Gastroesophageal sphincter (tissue), 4 donors: ENCODE measurements around the gene RHD. TPM values are rescaled to one million over a fixed set of nuclear protein-coding genes. Genes with fewer than 3 reads are reported as not detected.
A peak's percentile ranks its signal among the peaks of the same experiment; 100 is the strongest.

Source experiments
- ATAC-seq: fragments of 150-250 bp; one replicate; pipeline ENCODE4 v1.9.1; 2016; ENCODE audit warnings: mild to moderate bottlenecking, moderate library complexity
- H3K27ac ChIP-seq, 4 donors: fragments of 200-600 bp; sonication (generic) in 3 of 4; 1 replicate in 3 of 4; 2 replicates in 1 of 4; pipeline ENCODE4 v1.5.1; 2016 to 2019
- H3K27me3 ChIP-seq: fragments of 200-600 bp; sonication (generic); one replicate; pipeline ENCODE4 v1.5.1; 2019
- H3K36me3 ChIP-seq, 2 donors: fragments of 200-600 bp; sonication (generic); one replicate each; pipeline ENCODE4 v1.5.1; 2019; ENCODE audit warnings: control low read depth in 1 of 2
- H3K4me1 ChIP-seq, 3 donors: fragments of 200-600 bp; sonication (generic); 1 replicate in 2 of 3; 2 replicates in 1 of 3; pipeline ENCODE4 v1.5.1; 2016 to 2019; ENCODE audit warnings: control low read depth in 2 of 3
- H3K4me3 ChIP-seq, 2 donors: fragments of 200-600 bp; sonication (generic); one replicate each; pipeline ENCODE4 v1.5.1; 2019; ENCODE audit warnings: mild to moderate bottlenecking in 1 of 2, moderate library complexity in 1 of 2
- H3K9me3 ChIP-seq, 3 donors: fragments of 200-600 bp; sonication (generic); one replicate each; pipeline ENCODE4 v1.5.1; 2017 to 2019; ENCODE audit warnings: control low read depth in 2 of 3
- CTCF ChIP-seq, 4 experiments: fragments of 200-600 bp in 2 of 4; fragments of 450-650 bp in 2 of 4; sonication (generic) in 1 of 4; IDR thresholded peaks; one replicate each; pipeline ENCODE4 v1.5.1; 2017 to 2019; ENCODE audit warnings: antibody characterized with exemption in 4 of 4, mild to moderate bottlenecking in 2 of 4, moderate library complexity in 2 of 4
- EP300 ChIP-seq: sonication (generic); formaldehyde crosslinking; IDR thresholded peaks from one replicate; pipeline ENCODE4 v1.6.1; 2017; ENCODE audit warnings: antibody characterized with exemption, mild to moderate bottlenecking
- POLR2A ChIP-seq, 2 donors: fragments of 450-650 bp; IDR thresholded peaks; one replicate each; pipeline ENCODE4 v1.6.1; 2017; ENCODE audit warnings: antibody characterized with exemption in 2 of 2, mild to moderate bottlenecking in 2 of 2, moderate library complexity in 1 of 2
- POLR2AphosphoS5 ChIP-seq: sonication (generic); formaldehyde crosslinking; IDR thresholded peaks from one replicate; pipeline ENCODE4 v1.6.1; 2017; ENCODE audit warnings: antibody characterized with exemption
- WGBS, 2 donors: methylation state at CpG; one replicate each; pipeline ENCODE4 v1.1.5; 2018; ENCODE audit warnings: low coverage in 1 of 2; 5-methylcytosine and 5-hydroxymethylcytosine counted together
- total RNA-seq, 4 donors: library from RNA; depleted of rRNA; stranded (reverse); fragments of >200 nt; gene quantifications; one replicate each; pipeline ENCODE4 v1.1.0, GENCODE V29; 2016

RHD gene
- total RNA-seq, 4 donors from 2014 or later: not detected

GRCh38 chr1:25243907-25244306 is 28.4 kb upstream of the RHD start:
- ATAC-seq: no peak
- H3K36me3 ChIP-seq: peaks cover 0 to 53% of the 10 kb centered on the region in 2 donors
- 45 to 56% methylated on average over 6 of the region's 6 CpGs for WGBS, 2 donors
- no peaks in the 10 kb centered on the region for H3K27me3 ChIP-seq
- no peak overlapping the region for H3K4me3 ChIP-seq
- no peak overlapping the region for H3K27ac ChIP-seq
- H3K4me1 ChIP-seq: peaks cover 8 to 63% (median 24%) of the 10 kb centered on the region in 3 donors
- TF ChIP-seq POLR2A (IDR thresholded peaks at IDR 0.05): no peak
- TF ChIP-seq POLR2AphosphoS5: no peak
- no peak for TF ChIP-seq CTCF (IDR thresholded peaks at IDR 0.05)
- no peak for TF ChIP-seq EP300
- H3K9me3 ChIP-seq: no peaks in the 10 kb centered on the region

GRCh38 chr1:25245393-25245792 is 26.9 kb upstream of the RHD start:
- TF ChIP-seq POLR2AphosphoS5: no peak
- TF ChIP-seq POLR2A (IDR thresholded peaks at IDR 0.05): no peak
- TF ChIP-seq CTCF (IDR thresholded peaks at IDR 0.05): no peak
- TF ChIP-seq EP300: no peak

GRCh38 chr1:25245809-25246599 is 26.3 kb upstream of the RHD start:
- H3K27ac ChIP-seq: peak overlapping the region; percentile 97 to 100 (median 100)
- peaks cover 4 to 47% (median 13%) of the 10 kb centered on the region in 3 donors for H3K4me1 ChIP-seq
- no peaks in the 10 kb centered on the region for H3K27me3 ChIP-seq
- 6 to 40% methylated on average over 11 to 19 of the region's 30 CpGs for WGBS, 2 donors
- peak overlapping the region; percentile 90 to 95 for H3K4me3 ChIP-seq
- H3K36me3 ChIP-seq: peaks cover 0 to 48% of the 10 kb centered on the region in 2 donors
- TF ChIP-seq EP300 (no peak), POLR2A (IDR thresholded peaks at IDR 0.05) (no peak), CTCF (IDR thresholded peaks at IDR 0.05) (no peak)
- no peak for ATAC-seq
- no peaks in the 10 kb centered on the region for H3K9me3 ChIP-seq

More at GRCh38 chr1:25245393-25245792, 26.9 kb upstream of the RHD start:
- no peaks in the 10 kb centered on the region for H3K9me3 ChIP-seq
- no peaks in the 10 kb centered on the region for H3K27me3 ChIP-seq
- peak overlapping the region in 2 of 4 donors; percentile 100 for H3K27ac ChIP-seq
- H3K4me3 ChIP-seq: peak overlapping the region; percentile 90 to 95
- ATAC-seq: no peak
- peaks cover 6 to 53% (median 18%) of the 10 kb centered on the region in 3 donors for H3K4me1 ChIP-seq
- 67 to 74% methylated on average over 5 of the region's 5 CpGs for WGBS, 2 donors
- H3K36me3 ChIP-seq: peaks cover 0 to 53% of the 10 kb centered on the region in 2 donors

GRCh38 chr1:25246600-25247023 is 25.7 kb upstream of the RHD start:
- peaks cover 0 to 42% of the 10 kb centered on the region in 2 donors for H3K36me3 ChIP-seq
- WGBS, 2 donors: no CpG with 5 or more reads among the region's 53 CpGs
- TF ChIP-seq POLR2A (IDR thresholded peaks at IDR 0.05): no peak
- H3K9me3 ChIP-seq: no peaks in the 10 kb centered on the region
- peaks cover 4 to 41% (median 13%) of the 10 kb centered on the region in 3 donors for H3K4me1 ChIP-seq
- no peaks in the 10 kb centered on the region for H3K27me3 ChIP-seq
- peak overlapping the region; percentile 97 to 100 (median 100) for H3K27ac ChIP-seq
- ATAC-seq: peak; percentile 0
- peak overlapping the region; percentile 90 to 95 for H3K4me3 ChIP-seq

GRCh38 chr1:25247024-25247828 is 25.1 kb upstream of the RHD start, which contains the start of gene RSRP1:
RSRP1 (minus strand) TSS chr1:25247454; CDS start chr1:25246963, 491 bp downstream.
- peaks cover 0 to 36% of the 10 kb centered on the region in 2 donors for H3K36me3 ChIP-seq
- TF ChIP-seq CTCF (IDR thresholded peaks at IDR 0.05) (peak in 2 of 4 experiments; percentile 26 to 40), POLR2AphosphoS5 (peak; percentile 100), EP300 (no peak), POLR2A (IDR thresholded peaks at IDR 0.05) (peak; percentile 99 to 100)
- H3K4me3 ChIP-seq: peak within 1 kb of the TSS; percentile 90 to 95
- 0% methylated on average over 2 to 13 of the region's 79 CpGs for WGBS, 2 donors
- H3K4me1 ChIP-seq: peaks cover 4 to 40% (median 13%) of the 10 kb centered on the region in 3 donors
- peak; percentile 95 for ATAC-seq
- peak within 1 kb of the TSS; percentile 97 to 100 (median 100) for H3K27ac ChIP-seq
- no peaks in the 10 kb centered on the region for H3K27me3 ChIP-seq
- H3K9me3 ChIP-seq: no peaks in the 10 kb centered on the region
